Breast epithelium (tissue), 4 donors: ENCODE results near the gene APMAP. TPM values are rescaled to one million over a fixed set of nuclear protein-coding genes. Genes with fewer than 3 reads are reported as not detected.
A peak's percentile ranks its signal among the peaks of the same experiment; 100 is the strongest.

Source experiments
- DNase-seq, 2 donors: peaks; one replicate each; pipeline ENCODE4 v3.0.0-alpha.2; 2019; ENCODE audit warnings: low spot score in 2 of 2
- H3K27ac ChIP-seq, 2 donors: fragments of 200-600 bp; sonication (generic) in 1 of 2; one replicate each; pipeline ENCODE4 v1.5.1; 2016 to 2019; ENCODE audit warnings: mild to moderate bottlenecking in 1 of 2
- H3K27me3 ChIP-seq, 2 donors: fragments of 200-600 bp; sonication (generic) in 1 of 2; one replicate each; pipeline versions ENCODE4 v1.5.1 to v1.6.0; 2017 to 2019; ENCODE audit warnings: control low read depth in 1 of 2, mild to moderate bottlenecking in 1 of 2
- H3K36me3 ChIP-seq: fragments of 200-600 bp; one replicate; pipeline ENCODE4 v1.5.1; 2019
- H3K4me1 ChIP-seq, 2 donors: fragments of 200-600 bp; sonication (generic); one replicate each; pipeline ENCODE4 v1.5.1; 2016 to 2019; ENCODE audit warnings: control low read depth in 1 of 2
- H3K4me3 ChIP-seq, 3 donors: fragments of 200-600 bp; sonication (generic); 1 replicate in 2 of 3; 2 replicates in 1 of 3; pipeline ENCODE4 v1.5.1; 2016 to 2019; ENCODE audit warnings: mild to moderate bottlenecking in 3 of 3, moderate library complexity in 2 of 3
- H3K9me3 ChIP-seq, 2 donors: fragments of 200-600 bp; sonication (generic) in 1 of 2; one replicate each; pipeline ENCODE4 v1.5.1; 2016 to 2019; ENCODE audit warnings: control low read depth in 1 of 2
- POLR2A ChIP-seq: fragments of 450-650 bp; IDR thresholded peaks from one replicate; pipeline ENCODE4 v1.6.1; 2016; ENCODE audit warnings: antibody characterized with exemption, mild to moderate bottlenecking, moderate library complexity
- POLR2AphosphoS5 ChIP-seq, 3 donors: sonication (generic); formaldehyde crosslinking; IDR thresholded peaks; one replicate each; pipeline ENCODE4 v1.6.1; 2017; ENCODE audit warnings: antibody characterized with exemption in 3 of 3
- intact Hi-C: fragments of 100-400 bp; cut with DNase I; formaldehyde crosslinking; loops from one replicate; pipeline ENCODE4 v1.15.1; 2023; ENCODE audit warnings: low total_unique reads
- total RNA-seq, 3 donors: library from RNA; depleted of rRNA; stranded (reverse); fragments of >200 nt; gene quantifications; one replicate each; pipeline ENCODE4 v1.1.0, GENCODE V29; 2016
- TF ChIP-seq, protein P1 (sequence below), 3 donors: fragments of 450-650 bp; IDR thresholded peaks; one replicate each; pipeline ENCODE4 v1.5.1; 2016 to 2017; ENCODE audit warnings: antibody characterized with exemption in 3 of 3, mild to moderate bottlenecking in 3 of 3, moderate library complexity in 3 of 3

Gene APMAP
- total RNA-seq, 3 donors from 2014 or later = 83.2 to 184 (median 101) TPM

DNA sequence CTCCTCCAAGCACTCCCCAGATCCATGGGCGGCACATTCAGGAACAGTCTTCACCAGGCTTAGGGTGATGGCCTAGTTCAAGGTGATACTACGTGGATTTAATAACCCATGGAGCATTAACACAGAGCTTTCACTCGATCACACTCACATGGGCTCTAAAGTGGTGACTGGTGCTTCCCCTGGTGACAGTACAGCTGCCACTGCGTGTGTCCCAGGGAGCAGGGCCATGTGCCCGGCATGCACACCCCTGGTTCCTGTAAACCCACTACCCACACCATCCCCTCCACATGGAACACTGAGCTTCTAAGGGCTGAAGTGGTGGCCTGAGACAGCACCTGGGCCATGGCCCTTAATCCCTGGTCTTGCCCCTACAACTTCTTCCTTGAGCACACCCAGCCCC, 27.8 kb upstream of the APMAP start:
- Histone ChIP-seq H3K27me3 (no peaks in the 10 kb centered on the region), H3K4me3 (no peak overlapping the region), H3K4me1 (peaks cover 0 to 21% of the 10 kb centered on the region in 2 donors), H3K36me3 (no peaks in the 10 kb centered on the region), H3K9me3 (no peaks in the 10 kb centered on the region), H3K27ac (no peak overlapping the region)
- TF ChIP-seq POLR2AphosphoS5 (IDR thresholded peaks at IDR 0.05) (no peak), POLR2A (no peak)
- TF ChIP-seq, protein P1, sequence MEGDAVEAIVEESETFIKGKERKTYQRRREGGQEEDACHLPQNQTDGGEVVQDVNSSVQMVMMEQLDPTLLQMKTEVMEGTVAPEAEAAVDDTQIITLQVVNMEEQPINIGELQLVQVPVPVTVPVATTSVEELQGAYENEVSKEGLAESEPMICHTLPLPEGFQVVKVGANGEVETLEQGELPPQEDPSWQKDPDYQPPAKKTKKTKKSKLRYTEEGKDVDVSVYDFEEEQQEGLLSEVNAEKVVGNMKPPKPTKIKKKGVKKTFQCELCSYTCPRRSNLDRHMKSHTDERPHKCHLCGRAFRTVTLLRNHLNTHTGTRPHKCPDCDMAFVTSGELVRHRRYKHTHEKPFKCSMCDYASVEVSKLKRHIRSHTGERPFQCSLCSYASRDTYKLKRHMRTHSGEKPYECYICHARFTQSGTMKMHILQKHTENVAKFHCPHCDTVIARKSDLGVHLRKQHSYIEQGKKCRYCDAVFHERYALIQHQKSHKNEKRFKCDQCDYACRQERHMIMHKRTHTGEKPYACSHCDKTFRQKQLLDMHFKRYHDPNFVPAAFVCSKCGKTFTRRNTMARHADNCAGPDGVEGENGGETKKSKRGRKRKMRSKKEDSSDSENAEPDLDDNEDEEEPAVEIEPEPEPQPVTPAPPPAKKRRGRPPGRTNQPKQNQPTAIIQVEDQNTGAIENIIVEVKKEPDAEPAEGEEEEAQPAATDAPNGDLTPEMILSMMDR (IDR thresholded peaks at IDR 0.05) = no peak
- intact Hi-C loops = no loop called here
- no peak for DNase-seq

DNA sequence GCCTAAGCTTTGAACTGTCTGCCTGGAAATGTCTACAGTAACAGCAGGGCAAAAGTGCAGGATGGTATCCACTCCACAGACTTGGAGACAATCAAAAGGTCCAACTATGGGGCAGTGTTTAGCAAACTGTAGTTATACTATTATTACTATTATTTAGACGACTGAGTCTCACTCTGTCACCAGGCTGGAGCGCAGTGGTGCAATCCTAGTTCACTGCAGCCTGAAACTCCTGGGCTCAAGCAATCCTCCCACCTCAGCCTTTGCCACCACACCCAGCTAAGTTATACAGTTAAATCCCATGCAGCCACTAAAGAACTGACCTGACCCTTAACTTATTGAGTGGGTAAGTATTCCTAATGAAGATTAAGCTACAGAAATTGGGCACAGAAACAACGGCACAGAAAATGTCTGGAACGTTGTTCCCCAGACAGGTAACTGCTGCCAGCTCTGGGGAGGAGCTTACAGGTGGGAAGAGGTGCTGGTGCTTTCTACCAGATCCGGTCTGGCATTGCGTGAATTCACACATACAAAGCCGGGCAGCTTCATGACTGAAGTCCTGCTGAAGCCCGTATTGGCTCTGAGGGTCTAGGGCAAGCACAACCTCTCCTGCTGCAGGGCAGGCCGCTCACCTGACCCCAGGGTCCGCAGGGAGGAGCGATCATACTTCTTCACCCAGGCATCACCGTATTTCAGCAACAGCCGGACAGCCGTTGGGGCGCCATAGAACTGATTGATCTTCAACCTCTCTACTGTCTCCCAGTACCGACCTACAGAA, 27.0 kb upstream of the APMAP start:
- H3K9me3 ChIP-seq = no peaks in the 10 kb centered on the region
- no peaks in the 10 kb centered on the region for H3K27me3 ChIP-seq
- intact Hi-C loops = no loop called here
- peaks cover 0 to 21% of the 10 kb centered on the region in 2 donors for H3K4me1 ChIP-seq
- no peak overlapping the region for H3K27ac ChIP-seq
- H3K36me3 ChIP-seq = no peaks in the 10 kb centered on the region
- H3K4me3 ChIP-seq = no peak overlapping the region
- TF ChIP-seq, protein P1 (IDR thresholded peaks at IDR 0.05) = no peak
- TF ChIP-seq POLR2AphosphoS5 (IDR thresholded peaks at IDR 0.05) = no peak
- TF ChIP-seq POLR2A = no peak
- DNase-seq = peak in 1 of 2 donors; percentile 52

DNA sequence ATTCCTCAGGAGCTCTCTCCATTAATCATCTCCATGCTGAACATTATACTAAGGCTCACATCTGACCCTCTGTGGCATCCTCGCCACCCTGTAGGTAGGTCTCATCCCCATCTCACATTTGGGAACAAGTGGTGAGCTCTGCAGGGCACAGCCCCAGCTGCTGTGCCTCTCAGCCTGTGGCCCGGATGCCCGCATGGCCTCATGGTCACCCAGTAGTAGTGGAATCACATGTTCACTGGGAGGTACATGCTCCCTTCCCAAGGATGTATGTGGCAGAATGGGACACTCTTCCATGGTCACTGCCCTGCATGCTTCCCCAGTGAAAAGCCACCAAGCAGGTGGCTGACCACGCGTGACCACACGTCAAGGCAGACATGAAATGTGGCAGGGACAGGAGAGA, 26.3 kb upstream of the APMAP start:
- Histone ChIP-seq H3K9me3 (no peaks in the 10 kb centered on the region), H3K27me3 (no peaks in the 10 kb centered on the region), H3K4me3 (no peak overlapping the region), H3K4me1 (peaks cover 0 to 21% of the 10 kb centered on the region in 2 donors), H3K27ac (peak overlapping the region in 1 of 2 donors; percentile 41), H3K36me3 (no peaks in the 10 kb centered on the region)
- intact Hi-C loops = no loop called here
- TF ChIP-seq POLR2AphosphoS5 (IDR thresholded peaks at IDR 0.05) (no peak), POLR2A (no peak)
- TF ChIP-seq, protein P1 (IDR thresholded peaks at IDR 0.05) = no peak
- peak in 1 of 2 donors; percentile 41 for DNase-seq

DNA sequence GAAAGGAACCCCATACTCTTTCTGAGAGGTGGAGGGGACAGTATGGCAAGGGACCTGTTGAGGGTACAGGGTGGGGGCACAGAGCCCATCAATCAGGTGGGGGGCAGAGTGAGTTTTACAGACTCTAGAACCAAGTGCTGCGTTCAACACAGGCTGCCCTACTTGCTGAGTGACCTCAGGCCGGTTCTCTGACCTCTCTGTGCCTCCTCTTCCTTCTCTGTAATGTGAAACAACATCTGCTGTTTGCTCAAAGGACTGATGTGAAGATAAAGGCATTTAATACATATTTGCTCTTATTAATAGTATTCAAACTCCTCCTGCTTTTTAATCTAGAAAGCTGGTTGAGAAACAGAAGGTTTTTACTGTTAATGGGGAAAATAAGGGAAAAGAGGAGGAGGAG, 25.9 kb upstream of the APMAP start:
- Histone ChIP-seq H3K27me3 (no peaks in the 10 kb centered on the region), H3K36me3 (peaks cover under 1% of the 10 kb centered on the region), H3K4me1 (peaks cover 0 to 21% of the 10 kb centered on the region in 2 donors), H3K27ac (peak overlapping the region; percentile 41 to 68), H3K9me3 (no peaks in the 10 kb centered on the region), H3K4me3 (no peak overlapping the region)
- TF ChIP-seq POLR2AphosphoS5 (IDR thresholded peaks at IDR 0.05) = no peak
- no peak for TF ChIP-seq POLR2A
- TF ChIP-seq, protein P1 (IDR thresholded peaks at IDR 0.05) = no peak
- DNase-seq = peak in 1 of 2 donors; percentile 35
- intact Hi-C loops = no loop called here

DNA sequence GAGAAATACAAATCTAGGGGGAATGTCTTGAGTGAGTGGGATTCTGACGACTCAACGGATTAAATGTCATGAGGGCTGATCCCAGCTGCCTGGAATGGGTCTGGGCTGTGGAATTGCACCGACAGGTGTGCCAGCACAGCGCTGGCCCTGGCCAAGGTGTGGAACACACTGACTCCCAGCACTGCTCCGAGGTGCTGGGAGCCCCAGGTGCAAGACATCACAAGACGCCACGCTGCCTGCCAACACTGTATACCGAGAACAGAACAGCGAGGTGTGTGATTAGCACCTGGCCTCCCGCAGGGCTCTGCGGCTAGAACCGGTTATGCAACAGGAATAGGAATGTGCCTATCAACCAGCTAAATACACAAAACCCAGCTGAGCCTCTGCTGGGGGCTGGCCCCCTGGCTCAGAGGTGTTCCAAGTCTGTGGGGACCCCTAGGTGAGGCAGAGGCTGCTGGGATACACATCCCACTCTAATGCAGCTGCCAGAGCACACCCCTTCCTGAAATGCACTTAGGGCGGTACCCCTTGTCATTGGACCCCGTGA, 24.8 kb upstream of the APMAP start:
- no peaks in the 10 kb centered on the region for H3K9me3 ChIP-seq
- peaks cover 12% of the 10 kb centered on the region for H3K36me3 ChIP-seq
- H3K4me3 ChIP-seq = no peak overlapping the region
- H3K4me1 ChIP-seq = peaks cover 0 to 21% of the 10 kb centered on the region in 2 donors
- TF ChIP-seq POLR2AphosphoS5 (IDR thresholded peaks at IDR 0.05) = peak; percentile 57 to 83 (median 72)
- TF ChIP-seq, protein P1 (IDR thresholded peaks at IDR 0.05) = no peak
- DNase-seq = peak; percentile 88 to 94
- no peaks in the 10 kb centered on the region for H3K27me3 ChIP-seq
- intact Hi-C loops = no loop called here
- peak overlapping the region; percentile 41 to 68 for H3K27ac ChIP-seq
